ENCODE results near the gene ZNF385B.

DNA sequence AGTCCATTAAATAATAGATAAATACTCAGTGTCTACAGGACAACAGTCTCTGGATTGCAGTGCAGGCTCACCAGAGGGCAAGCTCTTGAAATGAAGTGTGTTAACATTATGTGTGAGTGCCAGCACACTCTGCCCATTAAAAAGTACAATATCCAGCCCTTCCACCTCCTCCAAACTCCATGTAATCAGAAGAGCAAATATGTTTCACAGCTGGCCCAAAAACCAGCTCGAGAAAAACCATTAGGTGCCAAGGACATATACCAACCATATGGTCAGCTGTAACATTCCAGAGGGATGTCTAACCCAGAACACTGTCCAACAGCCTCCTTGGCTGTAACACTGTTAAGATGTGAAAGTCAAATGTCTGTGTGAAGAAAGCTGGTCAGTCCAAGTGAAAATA, 112.2 kb downstream of the ZNF385B start:
- TF ChIP-seq, protein P1, sequence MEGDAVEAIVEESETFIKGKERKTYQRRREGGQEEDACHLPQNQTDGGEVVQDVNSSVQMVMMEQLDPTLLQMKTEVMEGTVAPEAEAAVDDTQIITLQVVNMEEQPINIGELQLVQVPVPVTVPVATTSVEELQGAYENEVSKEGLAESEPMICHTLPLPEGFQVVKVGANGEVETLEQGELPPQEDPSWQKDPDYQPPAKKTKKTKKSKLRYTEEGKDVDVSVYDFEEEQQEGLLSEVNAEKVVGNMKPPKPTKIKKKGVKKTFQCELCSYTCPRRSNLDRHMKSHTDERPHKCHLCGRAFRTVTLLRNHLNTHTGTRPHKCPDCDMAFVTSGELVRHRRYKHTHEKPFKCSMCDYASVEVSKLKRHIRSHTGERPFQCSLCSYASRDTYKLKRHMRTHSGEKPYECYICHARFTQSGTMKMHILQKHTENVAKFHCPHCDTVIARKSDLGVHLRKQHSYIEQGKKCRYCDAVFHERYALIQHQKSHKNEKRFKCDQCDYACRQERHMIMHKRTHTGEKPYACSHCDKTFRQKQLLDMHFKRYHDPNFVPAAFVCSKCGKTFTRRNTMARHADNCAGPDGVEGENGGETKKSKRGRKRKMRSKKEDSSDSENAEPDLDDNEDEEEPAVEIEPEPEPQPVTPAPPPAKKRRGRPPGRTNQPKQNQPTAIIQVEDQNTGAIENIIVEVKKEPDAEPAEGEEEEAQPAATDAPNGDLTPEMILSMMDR (IDR thresholded peaks at IDR 0.05; ENCODE audit: low read depth, low read length): no peak
- TF ChIP-seq EZH2phosphoT487 (IDR thresholded peaks at IDR 0.05; ENCODE audit: low read depth): no peak
